SU-DHL-6 (cell line): ENCODE data around the gene TMED8.

Experiments used
- EZH2phosphoT487 ChIP-seq: fragments of 200-600 bp; sonication (generic), shearing (Covaris generic); conservative IDR thresholded peaks from 2 replicates; pipeline ENCODE4 v1.6.1; 2018; ENCODE audit warnings: mild to moderate bottlenecking, antibody characterized with exemption, low read length, moderate library complexity, mixed read lengths
- TF ChIP-seq, protein P1 (sequence below): fragments of 200-600 bp; sonication (generic); IDR thresholded peaks from one replicate; pipeline ENCODE4 v1.5.1; 2017; ENCODE audit warnings: antibody characterized with exemption, mild to moderate bottlenecking, low read length, moderate library complexity; ENCODE audit not compliant: insufficient read depth, poor library complexity, severe bottlenecking

- TF ChIP-seq, protein P1, sequence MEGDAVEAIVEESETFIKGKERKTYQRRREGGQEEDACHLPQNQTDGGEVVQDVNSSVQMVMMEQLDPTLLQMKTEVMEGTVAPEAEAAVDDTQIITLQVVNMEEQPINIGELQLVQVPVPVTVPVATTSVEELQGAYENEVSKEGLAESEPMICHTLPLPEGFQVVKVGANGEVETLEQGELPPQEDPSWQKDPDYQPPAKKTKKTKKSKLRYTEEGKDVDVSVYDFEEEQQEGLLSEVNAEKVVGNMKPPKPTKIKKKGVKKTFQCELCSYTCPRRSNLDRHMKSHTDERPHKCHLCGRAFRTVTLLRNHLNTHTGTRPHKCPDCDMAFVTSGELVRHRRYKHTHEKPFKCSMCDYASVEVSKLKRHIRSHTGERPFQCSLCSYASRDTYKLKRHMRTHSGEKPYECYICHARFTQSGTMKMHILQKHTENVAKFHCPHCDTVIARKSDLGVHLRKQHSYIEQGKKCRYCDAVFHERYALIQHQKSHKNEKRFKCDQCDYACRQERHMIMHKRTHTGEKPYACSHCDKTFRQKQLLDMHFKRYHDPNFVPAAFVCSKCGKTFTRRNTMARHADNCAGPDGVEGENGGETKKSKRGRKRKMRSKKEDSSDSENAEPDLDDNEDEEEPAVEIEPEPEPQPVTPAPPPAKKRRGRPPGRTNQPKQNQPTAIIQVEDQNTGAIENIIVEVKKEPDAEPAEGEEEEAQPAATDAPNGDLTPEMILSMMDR: no peak
- no peak for TF ChIP-seq EZH2phosphoT487
These were observed 49.8 kb downstream of the TMED8 start for GRCh38 chr14:77327111-77327510.
